Stimulated activated CD4-positive, alpha-beta T cell treated with anti-CD3 and anti-CD28 coated beads, Interleukin-1b, Interleukin-23, amount 100 ng/mL, for 4 hours (primary cell): ENCODE data around the gene PANK2.
"Not testable (repeated sequence)": the region's sequence is repeated elsewhere in the genome, so short reads cannot be mapped to it uniquely, and the experiment has no call there.

Experiments used
- DNase-seq, 2 donors: peaks; one replicate each; pipeline ENCODE4 v3.0.0-alpha.2; 2020; ENCODE audit warnings: low read depth in 2 of 2

PANK2 gene

DNA sequence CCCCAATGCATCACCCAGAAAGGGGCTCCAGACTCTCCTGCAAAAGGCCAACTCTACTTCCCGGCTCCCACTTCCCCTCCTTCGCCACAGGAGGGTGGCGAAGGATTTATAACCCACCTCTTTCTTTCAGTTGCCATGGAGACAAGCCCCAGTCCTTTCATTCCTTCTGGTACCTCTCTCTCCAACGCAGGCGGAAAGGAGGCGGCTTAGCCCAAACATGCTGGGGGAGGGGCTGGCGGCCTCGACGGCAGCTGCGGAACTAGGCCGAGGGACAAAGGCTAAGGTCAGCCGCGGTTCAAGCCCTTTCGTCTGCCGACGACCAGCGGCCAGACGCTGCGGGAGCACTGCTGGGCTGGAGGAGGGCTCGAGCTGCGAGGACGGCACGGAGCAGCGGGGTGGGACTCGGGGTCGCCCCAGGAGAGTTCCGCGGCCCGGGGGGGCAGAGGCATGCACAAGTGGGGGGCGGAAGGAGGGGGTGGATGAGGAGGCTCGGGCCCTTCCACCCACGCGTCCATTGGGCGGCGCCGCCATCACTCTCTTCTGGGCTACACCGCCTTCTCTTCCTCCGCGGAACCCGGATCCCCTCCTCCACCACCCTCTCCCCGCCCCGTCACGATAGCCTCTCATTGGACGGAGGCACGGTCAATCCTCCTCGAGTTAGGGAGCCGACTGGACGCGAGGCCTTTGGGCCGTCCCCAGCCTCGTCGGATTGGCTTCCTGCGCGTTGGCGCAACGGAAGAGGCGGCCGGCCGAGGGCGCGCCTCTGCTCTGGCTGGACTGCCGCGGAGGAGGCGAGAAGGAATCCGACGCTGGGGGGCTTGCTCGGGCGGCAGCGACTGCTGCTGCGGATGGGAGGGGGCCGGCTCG, at the start of gene PANK2:
PANK2 (plus strand) TSS at position 766 of the 867 bp plus-strand sequence.
- peak; percentile 91 to 94 for DNase-seq

DNA sequence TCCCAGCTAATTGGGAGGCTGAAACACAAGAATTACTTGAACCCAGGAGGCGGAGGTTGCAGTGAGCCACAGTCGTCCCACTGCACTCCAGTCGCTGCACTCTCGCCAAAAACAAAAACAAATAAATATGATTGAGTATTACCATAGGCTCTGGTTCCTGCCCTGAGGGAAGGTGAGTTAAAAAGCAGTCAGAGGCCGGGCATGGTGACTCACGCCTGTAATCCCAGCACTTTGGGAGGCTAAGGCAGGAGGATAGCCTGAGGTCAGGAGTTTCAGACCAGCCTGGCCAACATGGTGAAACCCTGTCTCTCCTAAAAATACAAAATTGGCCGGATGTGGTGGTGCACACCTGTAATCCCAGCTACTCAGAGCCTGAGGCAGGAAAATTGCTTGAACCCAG, 49.0 kb upstream of the PANK2 start:
- DNase-seq, result not testable (repeated sequence)

GRCh38 chr20:3842348-3842930, 46.7 kb upstream of the PANK2 start:
- DNase-seq, result no peak

GRCh38 chr20:3843490-3843889, 45.7 kb upstream of the PANK2 start:
- no peak for DNase-seq

- not testable (repeated sequence) for DNase-seq
Measured at GRCh38 chr20:3843990-3844619, 45.1 kb upstream of the PANK2 start.

GRCh38 chr20:3846378-3846739, 42.8 kb upstream of the PANK2 start:
- no peak for DNase-seq

- peak; percentile 76 to 89 for DNase-seq
Measured at GRCh38 chr20:3846740-3847428, 42.3 kb upstream of the PANK2 start, which contains the start of gene MAVS. TSS of gene MAVS (plus strand) at chr20:3846834. CDS start at chr20:3854625, 7,791 bp downstream.

- no peak for DNase-seq
Measured at GRCh38 chr20:3847429-3847940, 41.7 kb upstream of the PANK2 start.

DNA sequence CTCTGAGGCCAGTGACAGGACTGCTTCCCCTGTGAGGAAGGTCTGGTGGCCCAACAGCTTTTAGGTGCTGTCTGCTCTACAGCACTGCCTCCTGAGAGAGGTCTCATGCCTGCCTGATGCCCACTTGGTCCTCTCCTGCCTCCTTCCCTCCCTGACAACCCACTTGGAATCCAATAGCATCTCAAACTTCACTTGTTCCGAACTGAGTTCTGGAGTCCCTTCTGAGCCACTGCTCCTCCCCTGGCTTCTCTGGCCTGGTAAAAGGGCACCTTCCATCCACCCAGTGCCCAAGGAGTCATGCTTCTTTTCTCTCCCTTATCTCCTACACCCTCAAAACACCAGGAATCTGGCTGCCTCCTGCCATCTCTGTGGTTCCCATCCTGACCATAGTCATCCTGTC, 40.6 kb upstream of the PANK2 start:
- no peak for DNase-seq

- DNase-seq, result no peak
Measured at GRCh38 chr20:3854462-3854871, 34.7 kb upstream of the PANK2 start.

DNA sequence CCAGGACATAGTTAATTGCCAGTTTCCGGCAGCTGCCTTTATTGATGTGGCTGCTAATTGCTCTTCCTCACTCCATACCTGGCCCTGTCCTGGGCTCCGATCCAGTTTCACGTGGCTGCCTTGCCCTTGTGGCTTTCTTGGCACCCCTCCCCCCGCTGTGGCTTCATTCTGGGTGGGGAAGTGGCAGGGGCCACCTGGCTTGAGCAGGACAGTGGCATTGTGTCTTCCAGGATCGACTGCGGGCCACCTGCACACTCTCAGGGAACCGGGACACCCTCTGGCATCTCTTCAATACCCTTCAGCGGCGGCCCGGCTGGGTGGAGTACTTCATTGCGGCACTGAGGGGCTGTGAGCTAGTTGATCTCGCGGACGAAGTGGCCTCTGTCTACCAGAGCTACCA, 31.8 kb upstream of the PANK2 start:
- no peak for DNase-seq

DNA sequence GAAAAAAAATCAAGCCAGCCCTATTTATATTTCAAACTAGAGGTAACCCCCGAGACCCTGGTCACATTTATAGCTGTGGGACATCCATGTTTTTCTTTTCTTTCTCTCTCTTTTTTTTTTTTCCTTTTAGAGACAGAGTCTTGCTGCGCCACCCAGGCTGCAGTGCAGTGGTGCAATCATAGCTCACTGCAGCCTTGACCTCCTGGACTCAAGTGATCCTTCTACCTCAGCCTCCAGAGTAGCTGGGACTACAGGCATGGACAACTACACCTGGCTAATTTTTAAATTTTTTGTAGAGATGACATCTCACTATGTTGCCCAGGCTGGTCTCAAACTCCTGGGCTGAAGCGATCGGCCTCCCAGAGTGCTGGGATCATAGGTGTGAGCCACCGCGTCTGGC, 30.5 kb upstream of the PANK2 start:
- DNase-seq, result no peak

DNA sequence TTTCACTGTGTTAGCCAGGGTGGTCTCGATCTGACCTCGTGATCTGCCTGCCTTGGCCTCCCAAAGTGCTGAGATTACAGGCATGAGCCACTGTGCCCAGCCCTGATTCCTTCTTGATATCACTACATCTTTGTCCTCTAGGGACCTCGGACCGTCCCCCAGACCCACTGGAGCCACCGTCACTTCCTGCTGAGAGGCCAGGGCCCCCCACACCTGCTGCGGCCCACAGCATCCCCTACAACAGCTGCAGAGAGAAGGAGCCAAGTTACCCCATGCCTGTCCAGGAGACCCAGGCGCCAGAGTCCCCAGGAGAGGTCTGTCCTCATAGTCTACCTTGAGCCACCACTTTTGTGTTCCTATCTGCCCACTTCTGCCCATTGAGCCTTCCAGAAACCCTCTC, 28.0 kb upstream of the PANK2 start:
- no peak for DNase-seq

DNA sequence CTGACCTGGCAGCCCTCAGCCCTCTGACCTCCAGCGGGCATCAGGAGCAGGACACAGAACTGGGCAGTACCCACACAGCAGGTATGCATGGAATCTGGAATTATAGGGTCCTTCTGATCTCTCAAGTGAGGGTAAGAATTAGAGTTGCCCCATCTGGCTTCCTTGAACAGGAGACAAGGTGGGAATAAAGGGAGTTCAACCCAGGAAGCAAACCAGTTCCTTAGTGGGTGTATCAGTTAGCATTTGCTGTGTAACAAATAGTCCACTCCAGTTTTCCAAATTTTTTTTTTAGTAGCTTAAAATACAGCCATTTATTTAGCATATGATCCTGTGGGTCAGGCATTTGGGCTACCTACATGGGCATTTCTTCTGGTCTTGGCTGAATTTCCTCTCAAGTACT, 26.9 kb upstream of the PANK2 start:
- DNase-seq, result no peak

DNA sequence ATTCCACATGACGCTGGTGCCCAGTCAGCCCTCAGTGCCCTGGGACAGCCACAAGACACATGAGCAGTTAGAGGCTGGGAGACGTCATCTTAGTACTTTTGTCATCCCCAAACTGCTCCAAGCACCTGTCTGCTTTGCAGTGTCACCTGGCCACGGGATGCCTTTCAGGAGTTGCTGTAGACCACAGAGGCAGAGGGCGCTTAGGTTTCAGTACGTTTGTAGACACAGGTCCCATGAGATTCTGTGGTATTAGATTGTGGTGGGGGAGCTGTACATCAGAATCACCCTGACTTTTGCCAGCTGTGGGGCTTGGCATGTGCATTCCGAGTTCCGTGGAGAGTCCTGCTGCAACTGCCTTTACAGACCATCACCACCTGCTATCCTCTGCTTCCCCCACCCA, 25.9 kb upstream of the PANK2 start:
- DNase-seq, result no peak

DNA sequence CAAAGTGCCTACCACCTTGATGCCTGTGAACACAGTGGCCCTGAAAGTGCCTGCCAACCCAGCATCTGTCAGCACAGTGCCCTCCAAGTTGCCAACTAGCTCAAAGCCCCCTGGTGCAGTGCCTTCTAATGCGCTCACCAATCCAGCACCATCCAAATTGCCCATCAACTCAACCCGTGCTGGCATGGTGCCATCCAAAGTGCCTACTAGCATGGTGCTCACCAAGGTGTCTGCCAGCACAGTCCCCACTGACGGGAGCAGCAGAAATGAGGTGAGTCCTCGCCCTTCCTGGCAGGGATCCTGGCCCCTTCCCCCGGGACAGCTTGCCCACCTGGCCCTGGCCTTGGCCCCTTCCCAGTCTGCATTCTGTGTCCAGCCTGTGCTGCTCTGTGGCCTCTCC, 24.7 kb upstream of the PANK2 start:
- no peak for DNase-seq

GRCh38 chr20:3865152-3865886, 23.9 kb upstream of the PANK2 start:
- DNase-seq, result no peak

DNA sequence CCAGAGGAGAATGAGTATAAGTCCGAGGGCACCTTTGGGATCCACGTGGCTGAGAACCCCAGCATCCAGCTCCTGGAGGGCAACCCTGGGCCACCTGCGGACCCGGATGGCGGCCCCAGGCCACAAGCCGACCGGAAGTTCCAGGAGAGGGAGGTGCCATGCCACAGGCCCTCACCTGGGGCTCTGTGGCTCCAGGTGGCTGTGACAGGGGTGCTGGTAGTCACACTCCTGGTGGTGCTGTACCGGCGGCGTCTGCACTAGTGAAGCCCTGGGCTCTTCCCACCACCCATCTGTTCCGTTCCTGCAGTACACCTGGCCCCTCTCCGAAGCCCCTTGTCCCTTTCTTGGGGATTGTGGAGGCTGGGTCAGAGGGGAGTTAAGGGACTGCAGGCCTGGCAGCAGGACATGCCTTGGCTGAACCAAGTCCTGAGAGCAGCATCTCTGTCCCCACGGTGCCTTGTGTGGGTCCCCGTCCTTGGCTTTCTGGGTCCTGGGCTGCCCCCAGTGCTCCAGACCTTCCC, 23.2 kb upstream of the PANK2 start:
- DNase-seq, result no peak

- DNase-seq, result no peak
Measured at GRCh38 chr20:3866464-3866863, 22.7 kb upstream of the PANK2 start.

DNA sequence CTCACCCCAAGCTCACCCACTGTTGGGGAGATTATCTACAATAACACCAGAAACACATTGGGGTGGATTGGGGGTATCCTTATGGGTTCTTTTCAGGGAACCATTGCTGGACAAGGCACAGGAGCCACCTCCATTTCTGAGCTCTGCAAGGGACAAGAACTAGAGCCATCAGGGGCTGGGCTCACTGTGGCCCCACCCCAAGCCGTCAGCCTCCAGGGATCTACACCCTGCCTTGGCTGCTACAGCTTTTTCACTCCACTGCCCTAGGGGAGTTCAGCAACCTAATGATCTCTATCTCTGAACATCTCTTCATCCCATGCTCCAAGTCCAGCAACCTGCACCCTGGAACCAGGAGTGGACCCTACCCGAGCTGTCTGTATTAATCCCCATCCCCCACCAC, 21.4 kb upstream of the PANK2 start:
- no peak for DNase-seq
